Lung (tissue), 11 donors: ENCODE measurements around the gene AGAP4. TPM values are rescaled to one million over a fixed set of nuclear protein-coding genes. Genes with fewer than 3 reads are reported as not detected.
"Not testable (repeated sequence)": the region's sequence is repeated elsewhere in the genome, so short reads cannot be mapped to it uniquely, and the experiment has no call there.

ENCODE experiments used
- ATAC-seq: fragments of 200-7000 bp; cut with Tn5 transposase; one replicate; pipeline ENCODE4 v1.9.1; 2020; ENCODE audit warnings: moderate number of reproducible peaks; ENCODE audit not compliant: insufficient read depth, low FRiP score
- DNase-seq, 3 donors: peaks; one replicate each; pipeline ENCODE4 v3.0.0-alpha.2; 2013 to 2017
- H3K27ac ChIP-seq, 2 donors: one replicate each; pipeline ENCODE4 v1.5.1; 2013; ENCODE audit warnings: mild to moderate bottlenecking in 2 of 2, moderate library complexity in 2 of 2, control low read depth in 1 of 2, inconsistent platforms in 1 of 2, low read depth in 1 of 2, low read length in 1 of 2
- H3K27me3 ChIP-seq, 3 donors: one replicate each; pipeline ENCODE4 v1.5.1; 2013; ENCODE audit warnings: low read length in 2 of 3; ENCODE audit not compliant: control insufficient read depth in 3 of 3, insufficient read depth in 3 of 3
- H3K36me3 ChIP-seq, 4 donors: one replicate each; pipeline ENCODE4 v1.5.1; 2013; ENCODE audit warnings: low read length in 4 of 4, mild to moderate bottlenecking in 1 of 4, moderate library complexity in 1 of 4; ENCODE audit not compliant: control insufficient read depth in 4 of 4, insufficient read depth in 4 of 4
- H3K4me1 ChIP-seq, 5 donors: one replicate each; pipeline ENCODE4 v1.5.1; 2013; ENCODE audit warnings: low read length in 5 of 5, mild to moderate bottlenecking in 2 of 5, moderate library complexity in 1 of 5; ENCODE audit not compliant: control insufficient read depth in 5 of 5, insufficient read depth in 5 of 5
- H3K4me3 ChIP-seq: one replicate; pipeline ENCODE4 v1.5.1; 2013; ENCODE audit warnings: mild to moderate bottlenecking, control low read depth, moderate library complexity
- H3K9ac ChIP-seq, 2 donors: one replicate each; pipeline ENCODE4 v1.5.1; 2013; ENCODE audit warnings: low read length in 2 of 2, control low read depth in 1 of 2; ENCODE audit not compliant: insufficient read depth in 1 of 2
- H3K9me3 ChIP-seq, 4 donors: one replicate each; pipeline ENCODE4 v1.5.1; 2013; ENCODE audit warnings: low read length in 3 of 4, mild to moderate bottlenecking in 1 of 4, moderate library complexity in 1 of 4; ENCODE audit not compliant: control insufficient read depth in 4 of 4, insufficient read depth in 3 of 4
- WGBS, 2 donors: extraction: QIAGEN DNeasy Blood & Tissue Kit; methylation state at CpG; one replicate each; pipeline ENCODE4 v1.1.7; 2013; 5-methylcytosine and 5-hydroxymethylcytosine counted together
- polyA plus RNA-seq, 2 donors: library from polyadenylated mRNA; stranded (reverse); fragments of 200-250 nt; gene quantifications; one replicate each; pipeline ENCODE4 v1.2.1, GENCODE V29; 2013
- small RNA-seq: library from RNA; depleted of rRNA; stranded (forward); fragments of <200 nt; gene quantifications from one replicate; pipeline ENCODE3, GENCODE V24; 2014; ENCODE audit warnings: low replicate concordance
- total RNA-seq, 2 donors: library from RNA; depleted of rRNA in 1 of 2; stranded (reverse); fragments of >200 nt in 1 of 2; gene quantifications; one replicate each; pipeline ENCODE4 v1.2.1, GENCODE V29; 2014 to 2021
- donor health status: Bipolar disorder and iron deficiency.
- donor health status: healthy.
- donor health status: DM: yes; HTN: yes; CAD: no.

The AGAP4 gene
- total and polyA plus RNA-seq, 4 donors = 7.1 to 16.6 (median 13.9) TPM

- peaks cover 2 to 13% (median 4%) of the 10 kb centered on the region in 4 donors for H3K36me3 ChIP-seq
- H3K9ac ChIP-seq, ATAC-seq, DNase-seq, H3K27me3 ChIP-seq, H3K4me3 ChIP-seq, H3K4me1 ChIP-seq, H3K9me3 ChIP-seq, H3K27ac ChIP-seq: not testable (repeated sequence)
- WGBS, 2 donors = 71 to 90% methylated on average over 1 of the region's 1 CpG
Measured at GRCh38 chr10:45786217-45786616, 61.1 kb downstream of the AGAP4 start.

Small RNA genes within 50 kb of the gene (small RNA-seq; reads per million reads assigned to genes)
- not detected for gene AC012044.1
- gene RNA5SP310 = not detected

Other genes with a start within 250 kb of the AGAP4 start
- gene ZFAND4, start 174.7 kb downstream of the AGAP4 start, total RNA-seq = 10 to 100 TPM; 17.9 to 19.1 TPM
- gene ZFAND4, start 174.7 kb downstream of the AGAP4 start, polyA plus RNA-seq = 1 to 10 TPM; 4.4 to 5.2 TPM
- 10 to 100 TPM; 34.6 to 70.1 TPM for gene WASHC2C, start 120.2 kb downstream of the AGAP4 start, total RNA-seq
- 10 to 100 TPM; 20.2 to 32.6 TPM for gene WASHC2C, start 120.2 kb downstream of the AGAP4 start, polyA plus RNA-seq
- 10 to 100 TPM; 37.0 to 41.5 TPM for gene TIMM23, start 125.0 kb upstream of the AGAP4 start, total RNA-seq
- 10 to 100 TPM; 51.5 to 63.1 TPM for gene TIMM23, start 125.0 kb upstream of the AGAP4 start, polyA plus RNA-seq
- 100 to 1,000 TPM; 123 to 281 TPM for gene NCOA4, start 183.1 kb upstream of the AGAP4 start, total RNA-seq
- 10 to 100 TPM; 40.5 to 94.7 TPM for gene NCOA4, start 183.1 kb upstream of the AGAP4 start, polyA plus RNA-seq
- under 1 TPM in 1 of 2 donors, not detected in 1; 0.64 TPM for gene MSMB, start 198.8 kb upstream of the AGAP4 start, total RNA-seq
- 10 to 100 TPM; 18.5 to 62.7 TPM for gene MSMB, start 198.8 kb upstream of the AGAP4 start, polyA plus RNA-seq